Hair follicle dermal papilla cell (primary cell): ENCODE results near the gene CD1D. TPM values are rescaled to one million over a fixed set of nuclear protein-coding genes. Genes with fewer than 3 reads are reported as not detected.

Experiments
- total RNA-seq: library from RNA; depleted of rRNA; stranded (reverse); fragments of >200 nt; gene quantifications from 2 replicates; pipeline ENCODE4 v1.2.3, GENCODE V29; 2012

Gene CD1D
- total RNA-seq: not detected in 2 replicates

GRCh38 chr1:158180741-158181576, at the start of gene CD1D:
CD1D (plus strand) TSS chr1:158180895; CDS start chr1:158181102, 207 bp downstream.

Other genes starting within 250 kb of the CD1D start
- gene KIRREL1, start 187.2 kb upstream of the CD1D start, total RNA-seq: 178 and 202 TPM in 2 replicates
- not detected in 2 replicates for gene CD1A, start 73.5 kb downstream of the CD1D start, total RNA-seq
- gene CD1C, start 109.0 kb downstream of the CD1D start, total RNA-seq: not detected in 2 replicates
- not detected in 2 replicates for gene CD1B, start 150.6 kb downstream of the CD1D start, total RNA-seq
- not detected in 2 replicates for gene CD1E, start 173.0 kb downstream of the CD1D start, total RNA-seq
- not detected in 2 replicates for gene OR10T2, start 218.6 kb downstream of the CD1D start, total RNA-seq
- gene OR10K2, start 245.3 kb downstream of the CD1D start, total RNA-seq: not detected in 2 replicates